NB4 (cell line): ENCODE measurements around the gene DENND11.

Experiments
- DNase-seq: peaks from one replicate; pipeline ENCODE4 v3.0.0; 2010; ENCODE audit warnings: low read depth
- H3K4me3 ChIP-seq: one replicate; pipeline ENCODE4 v1.5.1; 2011; ENCODE audit warnings: mild to moderate bottlenecking, low read depth, low read length, moderate library complexity
- CTCF ChIP-seq: IDR thresholded peaks from one replicate; pipeline ENCODE4 v1.5.1; 2012; ENCODE audit warnings: low read depth, low read length
- MYC ChIP-seq: IDR thresholded peaks from 2 replicates; pipeline ENCODE4 v1.6.1; 2011; ENCODE audit warnings: low read depth, low read length
- POLR2A ChIP-seq: IDR thresholded peaks from 2 replicates; pipeline ENCODE4 v1.6.1; 2011; ENCODE audit warnings: mild to moderate bottlenecking; ENCODE audit not compliant: insufficient read length; ENCODE audit errors: extremely low read depth
- TF ChIP-seq, protein P1 (sequence below): IDR thresholded peaks from 2 replicates; pipeline ENCODE4 v1.6.1; 2011; ENCODE audit warnings: low read depth, low read length

Gene DENND11

GRCh38 chr7:141700848-141701371, 1.1 kb downstream of the DENND11 start:
- DNase-seq: peak; percentile 13
- TF ChIP-seq POLR2A: no peak
- TF ChIP-seq, protein P1, sequence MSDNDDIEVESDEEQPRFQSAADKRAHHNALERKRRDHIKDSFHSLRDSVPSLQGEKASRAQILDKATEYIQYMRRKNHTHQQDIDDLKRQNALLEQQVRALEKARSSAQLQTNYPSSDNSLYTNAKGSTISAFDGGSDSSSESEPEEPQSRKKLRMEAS: no peak
- TF ChIP-seq CTCF: no peak
- no peak for TF ChIP-seq MYC
- peak overlapping the region; percentile 54 for H3K4me3 ChIP-seq

DNA sequence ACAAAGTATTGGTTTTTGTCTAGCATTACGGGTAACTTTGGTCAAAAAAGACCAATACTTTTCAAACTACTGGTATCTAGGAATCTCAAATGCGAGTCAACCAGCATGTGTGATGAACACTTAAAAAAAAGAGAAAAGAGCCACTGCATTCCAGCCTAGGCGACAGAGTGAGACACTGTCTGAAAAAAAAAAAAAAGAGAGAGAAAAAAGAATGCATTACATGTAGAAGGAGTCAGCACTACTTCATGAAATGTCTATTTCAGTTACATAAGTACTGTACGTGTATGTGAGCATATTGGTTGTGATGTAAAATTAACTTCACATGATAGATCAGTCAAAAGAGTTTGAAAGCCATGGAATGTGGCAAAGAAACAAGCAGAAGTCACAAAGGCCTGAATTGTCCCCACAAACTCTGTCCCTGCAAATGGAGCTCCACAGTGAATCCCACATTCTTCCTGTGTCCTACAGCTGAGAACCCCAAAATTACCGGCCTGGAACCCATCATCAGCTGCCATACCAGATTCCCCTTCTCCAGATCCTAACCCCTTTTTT, 1.6 kb downstream of the DENND11 start:
- no peak for DNase-seq
- H3K4me3 ChIP-seq: no peak overlapping the region
- TF ChIP-seq, protein P1: no peak
- TF ChIP-seq MYC (no peak), POLR2A (no peak)

GRCh38 chr7:141699860-141700259, 2.1 kb downstream of the DENND11 start:
- DNase-seq: no peak
- no peak overlapping the region for H3K4me3 ChIP-seq
- no peak for TF ChIP-seq POLR2A
- TF ChIP-seq CTCF: no peak
- TF ChIP-seq, protein P1: no peak
- no peak for TF ChIP-seq MYC

- TF ChIP-seq CTCF (no peak), POLR2A (no peak), MYC (no peak)
- TF ChIP-seq, protein P1: no peak
- DNase-seq: peak; percentile 40
- H3K4me3 ChIP-seq: no peak overlapping the region
Observed at GRCh38 chr7:141698247-141699015, 3.5 kb downstream of the DENND11 start.

DNA sequence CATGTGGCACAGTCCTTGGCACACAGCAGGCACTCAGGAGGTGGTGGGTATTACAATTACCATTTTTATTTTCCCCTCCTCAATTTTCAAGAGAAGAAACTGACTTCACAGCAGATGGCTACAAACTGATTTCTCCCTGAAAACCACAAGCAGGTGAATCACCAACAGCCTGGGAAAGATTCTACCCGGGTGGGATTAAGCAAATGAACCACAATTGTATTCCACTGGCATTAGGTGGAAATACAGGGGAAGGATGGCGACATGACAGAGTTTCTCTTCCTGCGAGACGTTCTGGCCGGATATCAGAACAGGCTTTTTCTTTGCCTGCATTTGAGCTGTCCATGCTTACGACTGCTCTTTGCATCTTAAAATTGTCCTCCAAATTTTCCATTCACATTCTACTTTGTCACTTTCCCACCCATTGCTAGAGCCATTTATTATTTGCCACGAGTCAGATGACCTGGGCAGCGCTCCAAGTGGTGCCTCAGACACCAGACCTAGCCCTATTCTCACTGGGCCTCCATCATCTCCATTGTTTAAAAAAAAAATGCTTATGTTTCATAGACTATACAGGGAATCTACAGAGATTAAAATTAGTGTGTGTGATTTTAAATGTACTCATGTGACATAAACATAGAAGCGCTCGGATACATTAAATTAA, 4.6 kb downstream of the DENND11 start:
- no peak for DNase-seq
- H3K4me3 ChIP-seq: no peak overlapping the region

More for the DNA sequence above, 4.6 kb downstream of the DENND11 start:
- TF ChIP-seq POLR2A: no peak
- TF ChIP-seq MYC: no peak
- TF ChIP-seq, protein P1: no peak
- TF ChIP-seq CTCF: no peak
